Right atrium auricular region (tissue), 2 donors: ENCODE data around the gene ANGPTL5. TPM values are rescaled to one million over a fixed set of nuclear protein-coding genes. Genes with fewer than 3 reads are reported as not detected.

Experiments used
- DNase-seq: peaks from one replicate; pipeline ENCODE4 v3.0.0-alpha.2; 2019; ENCODE audit warnings: low spot score
- H3K27ac ChIP-seq, 2 donors: fragments of 200-600 bp; sonication (generic); 1 replicate in 1 of 2; 2 replicates in 1 of 2; pipeline ENCODE4 v1.5.1; 2016 to 2019
- H3K27me3 ChIP-seq, 2 donors: fragments of 200-600 bp; sonication (generic); one replicate each; pipeline versions ENCODE4 v1.5.1 to v1.6.0; 2017 to 2019
- H3K36me3 ChIP-seq: fragments of 200-600 bp; sonication (generic); one replicate; pipeline ENCODE4 v1.5.1; 2016
- H3K4me1 ChIP-seq, 2 donors: fragments of 200-600 bp; sonication (generic); one replicate each; pipeline versions ENCODE4 v1.5.1 to v1.6.0; 2017 to 2019
- H3K4me3 ChIP-seq, 2 donors: fragments of 200-600 bp; sonication (generic); 1 replicate in 1 of 2; 2 replicates in 1 of 2; pipeline ENCODE4 v1.5.1; 2017 to 2019; ENCODE audit warnings: mild to moderate bottlenecking in 1 of 2, moderate library complexity in 1 of 2
- H3K9me3 ChIP-seq, 2 donors: fragments of 200-600 bp; sonication (generic); one replicate each; pipeline ENCODE4 v1.5.1; 2019
- total RNA-seq, 2 donors: library from RNA; depleted of rRNA; stranded (reverse); fragments of >200 nt; gene quantifications; one replicate each; pipeline ENCODE4 v1.1.0, GENCODE V29; 2016
- TF ChIP-seq, protein P1 (sequence below), 2 donors: fragments of 200-600 bp; sonication (generic); IDR thresholded peaks; one replicate each; pipeline ENCODE4 v1.5.1; 2019; ENCODE audit warnings: antibody characterized with exemption in 2 of 2

Gene ANGPTL5
- total RNA-seq, 2 donors from 2014 or later = 1.4 to 3.3 TPM

GRCh38 chr11:101914341-101914737 lies 2.0 kb downstream of the ANGPTL5 start:
- no peaks in the 10 kb centered on the region for H3K36me3 ChIP-seq
- no peaks in the 10 kb centered on the region for H3K27me3 ChIP-seq
- no peak for DNase-seq
- peak overlapping the region; percentile 67 to 74 for H3K4me3 ChIP-seq
- peaks cover 0 to 23% of the 10 kb centered on the region in 2 donors for H3K4me1 ChIP-seq
- no peaks in the 10 kb centered on the region for H3K9me3 ChIP-seq
- TF ChIP-seq, protein P1, sequence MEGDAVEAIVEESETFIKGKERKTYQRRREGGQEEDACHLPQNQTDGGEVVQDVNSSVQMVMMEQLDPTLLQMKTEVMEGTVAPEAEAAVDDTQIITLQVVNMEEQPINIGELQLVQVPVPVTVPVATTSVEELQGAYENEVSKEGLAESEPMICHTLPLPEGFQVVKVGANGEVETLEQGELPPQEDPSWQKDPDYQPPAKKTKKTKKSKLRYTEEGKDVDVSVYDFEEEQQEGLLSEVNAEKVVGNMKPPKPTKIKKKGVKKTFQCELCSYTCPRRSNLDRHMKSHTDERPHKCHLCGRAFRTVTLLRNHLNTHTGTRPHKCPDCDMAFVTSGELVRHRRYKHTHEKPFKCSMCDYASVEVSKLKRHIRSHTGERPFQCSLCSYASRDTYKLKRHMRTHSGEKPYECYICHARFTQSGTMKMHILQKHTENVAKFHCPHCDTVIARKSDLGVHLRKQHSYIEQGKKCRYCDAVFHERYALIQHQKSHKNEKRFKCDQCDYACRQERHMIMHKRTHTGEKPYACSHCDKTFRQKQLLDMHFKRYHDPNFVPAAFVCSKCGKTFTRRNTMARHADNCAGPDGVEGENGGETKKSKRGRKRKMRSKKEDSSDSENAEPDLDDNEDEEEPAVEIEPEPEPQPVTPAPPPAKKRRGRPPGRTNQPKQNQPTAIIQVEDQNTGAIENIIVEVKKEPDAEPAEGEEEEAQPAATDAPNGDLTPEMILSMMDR (IDR thresholded peaks at IDR 0.05) = no peak
- H3K27ac ChIP-seq = peak overlapping the region; percentile 81

DNA sequence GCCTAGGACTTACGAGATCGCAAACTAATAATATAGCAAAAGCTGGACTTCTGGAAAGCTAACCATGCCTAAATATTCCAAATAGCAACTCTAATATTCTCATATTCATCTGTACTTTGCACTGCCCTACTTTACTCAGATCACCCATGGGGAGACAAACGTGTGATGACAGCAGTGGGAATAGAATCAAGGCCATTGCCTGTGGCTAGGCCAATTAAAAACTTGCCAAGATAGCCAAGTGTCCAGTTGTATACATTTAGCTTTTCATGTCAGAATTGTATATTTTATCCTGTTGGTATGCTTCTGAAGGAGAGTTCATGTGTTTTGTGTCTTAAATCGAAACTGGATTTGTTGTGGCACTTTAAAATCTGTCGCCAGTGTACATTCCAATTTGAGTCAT lies 2.7 kb downstream of the ANGPTL5 start:
- TF ChIP-seq, protein P1 (IDR thresholded peaks at IDR 0.05) = no peak
- DNase-seq = no peak
- Histone ChIP-seq H3K9me3 (no peaks in the 10 kb centered on the region), H3K27me3 (no peaks in the 10 kb centered on the region), H3K4me1 (peaks cover 0 to 23% of the 10 kb centered on the region in 2 donors), H3K4me3 (no peak overlapping the region), H3K36me3 (no peaks in the 10 kb centered on the region), H3K27ac (peak overlapping the region in 1 of 2 donors; percentile 81)

DNA sequence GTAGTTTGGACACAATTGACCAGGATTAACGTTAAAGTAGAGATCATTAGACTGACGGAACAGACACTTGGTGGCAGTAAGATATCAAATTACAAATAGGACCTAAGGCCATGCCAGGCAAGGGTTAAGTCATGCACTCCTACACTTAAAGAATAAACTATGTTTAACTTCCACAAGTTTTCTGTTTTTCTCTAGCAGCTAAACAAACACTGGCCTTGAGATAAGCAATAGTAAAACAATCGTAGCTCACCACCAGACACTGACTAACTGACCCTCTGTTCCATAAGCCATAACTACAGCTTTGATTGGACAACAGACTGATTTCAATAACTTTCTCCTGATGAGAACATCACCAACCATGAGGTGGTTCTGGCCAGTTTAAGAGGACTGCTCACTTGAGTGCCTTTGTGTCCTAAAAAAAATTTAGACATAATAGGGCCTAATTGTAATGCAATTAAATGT lies 3.5 kb downstream of the ANGPTL5 start:
- Histone ChIP-seq H3K36me3 (no peaks in the 10 kb centered on the region), H3K4me3 (no peak overlapping the region), H3K27ac (peak overlapping the region in 1 of 2 donors; percentile 25), H3K4me1 (peaks cover 0 to 23% of the 10 kb centered on the region in 2 donors), H3K9me3 (no peaks in the 10 kb centered on the region), H3K27me3 (no peaks in the 10 kb centered on the region)
- no peak for DNase-seq
- TF ChIP-seq, protein P1 (IDR thresholded peaks at IDR 0.05) = no peak

DNA sequence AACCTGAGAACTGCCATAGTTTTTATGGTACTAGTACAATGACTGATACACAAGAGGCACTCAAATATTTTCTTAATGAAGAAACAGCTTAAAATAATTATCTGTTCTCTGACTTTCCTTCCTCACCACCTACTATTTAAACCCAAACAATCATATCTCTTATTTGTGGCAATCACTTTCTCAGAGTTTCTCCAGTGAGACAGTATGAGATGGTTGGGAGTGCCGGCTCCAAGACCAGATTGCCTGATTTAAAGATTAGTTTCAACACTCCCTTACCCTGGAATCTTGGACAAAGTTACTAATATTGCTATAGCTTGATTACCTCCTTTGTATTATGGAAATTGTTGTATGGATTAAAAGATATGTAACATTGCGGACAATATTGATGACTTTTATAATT lies 7.2 kb downstream of the ANGPTL5 start:
- Histone ChIP-seq H3K9me3 (no peaks in the 10 kb centered on the region), H3K27me3 (no peaks in the 10 kb centered on the region), H3K36me3 (no peaks in the 10 kb centered on the region), H3K4me3 (no peak overlapping the region), H3K27ac (peak overlapping the region; percentile 21 to 37), H3K4me1 (peaks cover 0 to 7% of the 10 kb centered on the region in 2 donors)
- DNase-seq = no peak
- TF ChIP-seq, protein P1 (IDR thresholded peaks at IDR 0.05) = no peak

GRCh38 chr11:101907815-101908214 lies 8.5 kb downstream of the ANGPTL5 start:
- Histone ChIP-seq H3K9me3 (no peaks in the 10 kb centered on the region), H3K4me1 (no peaks in the 10 kb centered on the region), H3K4me3 (no peak overlapping the region), H3K27me3 (no peaks in the 10 kb centered on the region), H3K36me3 (no peaks in the 10 kb centered on the region), H3K27ac (peak overlapping the region in 1 of 2 donors; percentile 6)
- TF ChIP-seq, protein P1 (IDR thresholded peaks at IDR 0.05) = no peak
- no peak for DNase-seq

DNA sequence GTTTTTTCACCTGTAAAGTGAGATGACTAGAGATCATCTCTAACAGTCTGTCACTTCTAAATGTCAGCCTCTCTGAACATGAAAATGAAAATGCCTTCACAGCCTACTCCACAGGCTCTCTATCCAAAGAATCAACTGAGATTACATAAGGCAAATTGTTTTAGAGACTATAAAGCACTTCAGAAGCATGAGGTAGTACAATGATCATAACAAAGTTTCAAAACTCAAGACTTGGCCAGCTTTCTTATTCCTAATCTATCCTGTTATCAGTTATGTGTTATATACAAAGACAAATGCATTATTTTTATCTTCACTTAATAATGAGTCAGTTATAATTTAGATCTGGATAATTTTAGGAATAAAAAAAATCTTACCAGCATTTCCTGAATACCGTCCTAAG lies 21.8 kb downstream of the ANGPTL5 start:
- no peaks in the 10 kb centered on the region for H3K9me3 ChIP-seq
- TF ChIP-seq, protein P1 (IDR thresholded peaks at IDR 0.05) = no peak
- H3K27me3 ChIP-seq = no peaks in the 10 kb centered on the region
- no peaks in the 10 kb centered on the region for H3K4me1 ChIP-seq
- no peak for DNase-seq
- H3K4me3 ChIP-seq = no peak overlapping the region
- H3K27ac ChIP-seq = no peak overlapping the region
- no peaks in the 10 kb centered on the region for H3K36me3 ChIP-seq
